Measurements from ENCODE around the gene CDC20. TPM values are rescaled to one million over a fixed set of nuclear protein-coding genes. Genes with fewer than 3 reads are reported as not detected.

Gene CDC20
- total and polyA plus RNA-seq, 2 of the 8 experiments (the other 6 are each of a cell fraction or from before 2014, with no cell fraction given) = 214 to 221 TPM

- no peak for TF ChIP-seq CREB1 (IDR thresholded peaks at IDR 0.05)
- no peak for TF ChIP-seq FOSL1 (IDR thresholded peaks at IDR 0.05; ENCODE audit: insufficient read depth, low read depth, low read length)
Measured at GRCh38 chr1:43325381-43325780, 33.4 kb upstream of the CDC20 start (continued).

Data from H1 (cell line).